Endothelial cell of umbilical vein (primary cell): ENCODE results near the gene PLEKHG4B. TPM values are rescaled to one million over a fixed set of nuclear protein-coding genes. Genes with fewer than 3 reads are reported as not detected.

ENCODE experiments used
- polyA plus RNA-seq, 4 experiments: library from polyadenylated mRNA; depleted of rRNA in 3 of 4; stranded (reverse) in 3 of 4; unstranded in 1 of 4; fragments of >200 nt; gene quantifications; 2 replicates each; pipeline versions ENCODE4 v1.2.1 to v1.2.3, GENCODE V29; 2011 to 2012; ENCODE audit warnings: missing spikeins in 1 of 4
- small RNA-seq: library from RNA; depleted of rRNA; stranded (forward); fragments of <200 nt; gene quantifications from one replicate; pipeline ENCODE3, GENCODE V24; 2012; ENCODE audit warnings: low replicate concordance, low read depth; ENCODE audit not compliant: insufficient read depth, insufficient read length
- total RNA-seq: library from RNA; stranded (reverse); gene quantifications from 2 replicates; pipeline ENCODE4 v1.2.3, GENCODE V29; 2021

PLEKHG4B gene
- total and polyA plus RNA-seq, 2 donors (not counting 3 experiments of a cell fraction or from before 2014, with no cell fraction given): not detected

Small RNA genes lying within 50 kb of the gene (small RNA-seq; reads per million reads assigned to genes)
- gene RF00019: not detected

Other genes with a start within 250 kb of the PLEKHG4B start
- not detected in 2 replicates for gene LRRC14B, start 99.3 kb downstream of the PLEKHG4B start, total RNA-seq
- gene LRRC14B, start 99.3 kb downstream of the PLEKHG4B start, polyA plus RNA-seq: not detected in 2 replicates
- 5.3 and 6.3 TPM in 2 replicates for gene CCDC127, start 126.0 kb downstream of the PLEKHG4B start, total RNA-seq
- gene CCDC127, start 126.0 kb downstream of the PLEKHG4B start, polyA plus RNA-seq: 3.2 and 3.4 TPM in 2 replicates
- gene SDHA, start 126.2 kb downstream of the PLEKHG4B start, total RNA-seq: 142 and 153 TPM in 2 replicates
- 97.0 and 121 TPM in 2 replicates for gene SDHA, start 126.2 kb downstream of the PLEKHG4B start, polyA plus RNA-seq
- 79.8 and 83.3 TPM in 2 replicates for gene PDCD6, start 179.5 kb downstream of the PLEKHG4B start, total RNA-seq
- gene PDCD6, start 179.5 kb downstream of the PLEKHG4B start, polyA plus RNA-seq: 223 and 247 TPM in 2 replicates
- gene AHRR, start 229.5 kb downstream of the PLEKHG4B start, total RNA-seq: 3.1 and 5.1 TPM in 2 replicates
- gene AHRR, start 229.5 kb downstream of the PLEKHG4B start, polyA plus RNA-seq: 7.1 and 7.3 TPM in 2 replicates